ENCODE measurements around the gene ADORA2B.
"Not testable (repeated sequence)": the region's sequence is repeated elsewhere in the genome, so short reads cannot be mapped to it uniquely, and the experiment has no call there.

DNA sequence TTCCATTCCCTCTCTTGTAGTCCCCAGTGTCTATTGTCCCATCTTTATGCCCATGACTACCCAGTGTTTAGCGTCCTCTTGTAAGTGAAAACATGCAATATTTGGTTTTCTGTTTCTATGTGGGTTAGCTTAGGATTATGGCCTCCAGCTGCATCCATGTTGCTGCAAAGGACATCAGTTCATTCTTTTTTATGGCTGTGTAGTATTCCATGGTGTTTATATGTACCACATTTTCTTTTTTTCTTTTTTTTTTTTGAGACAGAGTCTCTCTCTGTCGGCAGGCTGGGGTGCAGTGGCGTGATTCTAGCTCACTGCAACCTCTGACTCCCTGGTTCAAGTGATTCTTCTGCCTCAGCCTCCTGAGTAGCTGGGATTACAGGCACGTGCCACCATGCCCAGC is 45.3 kb upstream of the ADORA2B start:
- TF ChIP-seq CTCF (IDR thresholded peaks at IDR 0.05; ENCODE audit: insufficient read depth, low read length); GABPA (IDR thresholded peaks at IDR 0.05; ENCODE audit: low read depth); POLR2AphosphoS5 (IDR thresholded peaks at IDR 0.05; ENCODE audit: low read depth): not testable (repeated sequence)
